Thyroid gland (tissue), 4 donors: ENCODE data around the gene CNNM1. TPM values are rescaled to one million over a fixed set of nuclear protein-coding genes. Genes with fewer than 3 reads are reported as not detected.

ENCODE experiments used
- DNase-seq, 2 donors: peaks; one replicate each; pipeline ENCODE4 v3.0.0-alpha.2; 2019
- H3K27ac ChIP-seq, 3 donors: fragments of 200-600 bp; sonication (generic); 1 replicate in 2 of 3; 2 replicates in 1 of 3; pipeline ENCODE4 v1.5.1; 2016 to 2019; ENCODE audit warnings: mild to moderate bottlenecking in 1 of 3, moderate library complexity in 1 of 3
- H3K27me3 ChIP-seq: fragments of 200-600 bp; sonication (generic); one replicate; pipeline ENCODE4 v1.5.1; 2019
- H3K36me3 ChIP-seq, 2 donors: fragments of 200-600 bp; sonication (generic); one replicate each; pipeline ENCODE4 v1.5.1; 2016 to 2019
- H3K4me1 ChIP-seq, 2 donors: fragments of 200-600 bp; sonication (generic); one replicate each; pipeline ENCODE4 v1.5.1; 2017 to 2019
- H3K4me3 ChIP-seq, 3 donors: fragments of 200-600 bp; sonication (generic); replicated peaks in 1 of 3; 1 replicate in 2 of 3; 2 replicates in 1 of 3; pipeline ENCODE4 v1.5.1; 2016; ENCODE audit warnings: mild to moderate bottlenecking in 1 of 3
- H3K9me3 ChIP-seq: fragments of 200-600 bp; sonication (generic); one replicate; pipeline ENCODE4 v1.5.1; 2017
- POLR2A ChIP-seq, 2 donors: fragments of 450-650 bp; IDR thresholded peaks; one replicate each; pipeline ENCODE4 v1.6.1; 2017; ENCODE audit warnings: antibody characterized with exemption in 2 of 2, mild to moderate bottlenecking in 2 of 2, moderate library complexity in 1 of 2
- WGBS, 2 donors: methylation state at CpG; one replicate each; pipeline ENCODE4 v1.1.5; 2017; 5-methylcytosine and 5-hydroxymethylcytosine counted together
- intact Hi-C: fragments of 100-400 bp; cut with DNase I; formaldehyde crosslinking; loops from one replicate; pipeline ENCODE4 v1.15.1; 2023
- total RNA-seq, 4 donors: library from RNA; depleted of rRNA; stranded (reverse); fragments of >200 nt; gene quantifications; one replicate each; pipeline ENCODE4 v1.2.3, GENCODE V29; 2016
- TF ChIP-seq, protein P1 (sequence below), 6 experiments: fragments of 200-600 bp in 3 of 6; fragments of 450-650 bp in 3 of 6; sonication (generic) in 3 of 6; IDR thresholded peaks; one replicate each; pipeline ENCODE4 v1.5.1; 2016 to 2019; ENCODE audit warnings: antibody characterized with exemption in 6 of 6, mild to moderate bottlenecking in 2 of 6, inconsistent platforms in 1 of 6, moderate library complexity in 1 of 6

CNNM1 gene
- total RNA-seq, 4 donors from 2014 or later: 0.27 to 0.67 (median 0.50) TPM

DNA sequence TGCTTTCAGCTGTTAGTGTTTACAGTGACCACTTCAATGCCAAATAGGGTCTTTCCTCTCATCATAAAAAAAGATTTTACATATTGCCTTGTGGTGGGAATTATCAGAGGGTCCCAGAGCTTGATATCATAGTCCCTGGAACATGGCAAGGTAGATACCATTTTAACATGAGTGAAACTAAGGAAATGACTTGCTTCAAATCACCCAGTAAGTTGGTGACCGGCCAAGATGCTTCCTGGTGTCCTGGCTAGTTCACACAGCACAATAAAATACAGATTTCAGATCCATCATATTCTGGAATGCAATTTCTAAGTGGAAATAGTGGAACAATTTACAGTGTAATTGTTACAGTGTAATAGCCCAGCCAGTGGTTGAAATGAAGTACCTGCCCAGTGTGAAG lies 36.6 kb downstream of the CNNM1 start:
- WGBS, 2 donors: 75 to 81% methylated on average over 1 of the region's 1 CpG
- Histone ChIP-seq H3K4me1 (no peaks in the 10 kb centered on the region), H3K9me3 (no peaks in the 10 kb centered on the region), H3K27ac (no peak overlapping the region), H3K4me3 (no peak overlapping the region), H3K36me3 (no peaks in the 10 kb centered on the region), H3K27me3 (no peaks in the 10 kb centered on the region)
- TF ChIP-seq POLR2A (IDR thresholded peaks at IDR 0.05): no peak
- TF ChIP-seq, protein P1, sequence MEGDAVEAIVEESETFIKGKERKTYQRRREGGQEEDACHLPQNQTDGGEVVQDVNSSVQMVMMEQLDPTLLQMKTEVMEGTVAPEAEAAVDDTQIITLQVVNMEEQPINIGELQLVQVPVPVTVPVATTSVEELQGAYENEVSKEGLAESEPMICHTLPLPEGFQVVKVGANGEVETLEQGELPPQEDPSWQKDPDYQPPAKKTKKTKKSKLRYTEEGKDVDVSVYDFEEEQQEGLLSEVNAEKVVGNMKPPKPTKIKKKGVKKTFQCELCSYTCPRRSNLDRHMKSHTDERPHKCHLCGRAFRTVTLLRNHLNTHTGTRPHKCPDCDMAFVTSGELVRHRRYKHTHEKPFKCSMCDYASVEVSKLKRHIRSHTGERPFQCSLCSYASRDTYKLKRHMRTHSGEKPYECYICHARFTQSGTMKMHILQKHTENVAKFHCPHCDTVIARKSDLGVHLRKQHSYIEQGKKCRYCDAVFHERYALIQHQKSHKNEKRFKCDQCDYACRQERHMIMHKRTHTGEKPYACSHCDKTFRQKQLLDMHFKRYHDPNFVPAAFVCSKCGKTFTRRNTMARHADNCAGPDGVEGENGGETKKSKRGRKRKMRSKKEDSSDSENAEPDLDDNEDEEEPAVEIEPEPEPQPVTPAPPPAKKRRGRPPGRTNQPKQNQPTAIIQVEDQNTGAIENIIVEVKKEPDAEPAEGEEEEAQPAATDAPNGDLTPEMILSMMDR (IDR thresholded peaks at IDR 0.05): no peak
- intact Hi-C loops: no loop called here
- DNase-seq: no peak

DNA sequence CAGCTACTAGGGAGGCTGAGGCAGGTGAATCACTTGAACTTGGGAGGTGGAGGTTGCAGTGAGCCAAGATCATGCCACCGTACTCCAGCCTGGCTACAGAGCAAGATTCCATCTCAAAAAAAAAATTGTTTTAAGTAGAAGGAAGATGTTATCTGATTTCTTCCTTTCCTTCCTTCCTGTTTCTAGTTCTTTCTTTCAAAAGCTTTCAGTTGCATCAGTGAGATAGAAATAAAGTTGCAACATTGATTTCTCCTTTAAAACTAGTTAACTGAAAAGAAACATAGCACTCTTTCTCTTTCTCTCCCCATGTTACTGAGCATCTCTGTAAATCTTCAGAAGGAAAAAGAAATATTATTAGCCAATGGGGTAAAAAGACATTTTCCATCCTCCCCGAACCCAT lies 37.5 kb downstream of the CNNM1 start:
- Histone ChIP-seq H3K27me3 (no peaks in the 10 kb centered on the region), H3K4me3 (no peak overlapping the region), H3K36me3 (no peaks in the 10 kb centered on the region), H3K4me1 (no peaks in the 10 kb centered on the region), H3K9me3 (no peaks in the 10 kb centered on the region), H3K27ac (no peak overlapping the region)
- intact Hi-C loops: no loop called here
- WGBS, 2 donors: 70 to 88% methylated on average over 2 of the region's 2 CpGs
- DNase-seq: no peak
- TF ChIP-seq, protein P1 (IDR thresholded peaks at IDR 0.05): no peak
- no peak for TF ChIP-seq POLR2A (IDR thresholded peaks at IDR 0.05)

DNA sequence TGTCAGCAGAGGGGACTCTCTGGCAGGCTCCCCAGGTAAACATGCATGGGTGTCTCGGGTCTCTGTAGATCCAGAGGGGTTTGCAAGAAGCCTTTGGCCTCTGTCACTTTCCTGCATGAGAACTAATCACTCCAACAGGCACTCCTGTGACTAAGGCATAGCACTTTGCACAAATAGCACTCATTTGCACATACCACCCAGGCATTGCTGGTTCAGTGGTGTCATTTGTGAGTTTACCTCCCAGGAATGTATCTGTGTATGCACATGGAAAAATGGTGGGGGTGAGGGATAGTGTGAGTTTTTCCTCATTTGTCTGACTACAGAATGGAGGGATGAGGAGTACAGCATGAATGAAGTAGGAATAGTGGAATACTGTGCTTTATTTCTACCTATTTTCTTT lies 39.5 kb downstream of the CNNM1 start:
- no peak for TF ChIP-seq POLR2A (IDR thresholded peaks at IDR 0.05)
- TF ChIP-seq, protein P1 (IDR thresholded peaks at IDR 0.05): no peak
- Histone ChIP-seq H3K4me1 (no peaks in the 10 kb centered on the region), H3K27ac (no peak overlapping the region), H3K4me3 (no peak overlapping the region), H3K36me3 (no peaks in the 10 kb centered on the region), H3K9me3 (no peaks in the 10 kb centered on the region), H3K27me3 (no peaks in the 10 kb centered on the region)
- no peak for DNase-seq
- WGBS, 2 donors: 42 to 58% methylated on average over 1 of the region's 1 CpG
- intact Hi-C loops: no loop called here

DNA sequence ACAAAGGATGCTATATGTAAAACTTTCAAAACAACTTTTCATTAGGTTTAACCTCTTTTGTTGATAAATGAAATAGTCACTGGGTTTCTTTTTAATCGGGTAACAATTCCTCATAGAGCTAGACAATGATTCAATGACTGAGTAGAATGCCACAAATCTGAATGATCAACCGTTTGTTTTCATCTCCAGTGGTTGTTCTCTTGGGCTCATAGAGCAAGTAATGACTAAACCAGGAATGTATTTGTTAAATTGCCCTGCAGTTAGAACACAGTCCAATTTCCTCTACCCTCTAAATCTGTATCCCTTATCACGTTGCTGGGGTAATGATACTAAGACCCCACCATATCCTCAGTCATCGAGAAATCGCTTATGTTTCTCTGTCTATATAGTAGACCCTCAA lies 40.0 kb downstream of the CNNM1 start:
- 79 to 82% methylated on average over 5 of the region's 5 CpGs for WGBS, 2 donors
- H3K36me3 ChIP-seq: no peaks in the 10 kb centered on the region
- TF ChIP-seq, protein P1 (IDR thresholded peaks at IDR 0.05): no peak
- no peak for TF ChIP-seq POLR2A (IDR thresholded peaks at IDR 0.05)
- H3K4me3 ChIP-seq: no peak overlapping the region
- H3K9me3 ChIP-seq: no peaks in the 10 kb centered on the region
- no peaks in the 10 kb centered on the region for H3K27me3 ChIP-seq
- intact Hi-C loops: no loop called here
- H3K27ac ChIP-seq: no peak overlapping the region
- no peak for DNase-seq
- H3K4me1 ChIP-seq: no peaks in the 10 kb centered on the region

DNA sequence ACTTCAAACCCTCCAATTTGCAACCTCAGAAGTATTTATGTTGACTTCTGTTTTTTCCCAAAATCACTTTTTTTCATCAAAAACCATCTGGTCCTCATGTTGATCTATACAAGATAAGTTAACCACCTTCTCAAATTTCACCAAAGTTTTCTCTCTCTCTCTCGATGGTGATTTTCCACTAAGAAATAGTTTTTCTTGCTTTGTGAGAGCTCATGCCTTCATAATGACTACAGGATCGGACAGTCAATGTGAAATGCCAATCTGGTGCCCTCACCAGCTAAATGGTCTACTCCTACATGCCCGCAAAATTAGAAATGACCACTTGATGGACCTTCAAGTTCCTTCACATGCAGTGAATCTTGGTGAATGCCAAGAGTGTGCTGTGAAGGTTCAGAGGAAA lies 40.4 kb downstream of the CNNM1 start:
- DNase-seq: no peak
- Histone ChIP-seq H3K27me3 (no peaks in the 10 kb centered on the region), H3K4me1 (no peaks in the 10 kb centered on the region), H3K36me3 (no peaks in the 10 kb centered on the region), H3K27ac (no peak overlapping the region), H3K9me3 (no peaks in the 10 kb centered on the region), H3K4me3 (no peak overlapping the region)
- TF ChIP-seq, protein P1 (IDR thresholded peaks at IDR 0.05): no peak
- no peak for TF ChIP-seq POLR2A (IDR thresholded peaks at IDR 0.05)
- intact Hi-C loops: no loop called here
- 83 to 92% methylated on average over 3 of the region's 3 CpGs for WGBS, 2 donors
